OCI-LY1 (cell line): Measurements from ENCODE around the gene SRP19.
A peak's percentile ranks its signal among the peaks of the same experiment; 100 is the strongest.

ENCODE experiments used
- H2AFZ ChIP-seq: fragments of 200-600 bp; sonication (generic), shearing (Covaris generic); 2 replicates; pipeline ENCODE4 v1.6.0; 2014; ENCODE audit warnings: antibody characterized with exemption, mild to moderate bottlenecking, low read length
- H3F3A ChIP-seq: fragments of 200-600 bp; sonication (generic), shearing (Covaris generic); 2 replicates; pipeline ENCODE4 v1.6.0; 2014; ENCODE audit warnings: mild to moderate bottlenecking, antibody characterized with exemption, low read length, moderate library complexity; ENCODE audit not compliant: insufficient read depth
- H3K27ac ChIP-seq: fragments of 200-600 bp; sonication (generic); 2 replicates; pipeline ENCODE4 v1.5.1; 2014; ENCODE audit warnings: low read length, mixed run types, mild to moderate bottlenecking, low read depth; ENCODE audit not compliant: poor library complexity, severe bottlenecking
- H3K27me3 ChIP-seq: fragments of 200-600 bp; sonication (generic); 2 replicates; pipeline ENCODE4 v1.6.0; 2014; ENCODE audit warnings: antibody characterized with exemption, mild to moderate bottlenecking, low read length, moderate library complexity; ENCODE audit not compliant: insufficient read depth
- H3K36me3 ChIP-seq: fragments of 200-600 bp; sonication (generic); 2 replicates; pipeline ENCODE4 v1.6.1; 2014; ENCODE audit warnings: mild to moderate bottlenecking, antibody characterized with exemption, low read length, moderate library complexity, mixed read lengths; ENCODE audit not compliant: insufficient read depth
- H3K4me1 ChIP-seq: fragments of 200-600 bp; sonication (generic); 2 replicates; pipeline ENCODE4 v1.5.1; 2014; ENCODE audit warnings: mild to moderate bottlenecking, low read length, moderate library complexity; ENCODE audit not compliant: insufficient read depth, severe bottlenecking
- H3K4me2 ChIP-seq: fragments of 200-600 bp; sonication (generic), shearing (Covaris generic); 2 replicates; pipeline ENCODE4 v1.6.1; 2014; ENCODE audit warnings: low read length
- H3K4me3 ChIP-seq: fragments of 200-600 bp; sonication (generic); 2 replicates; pipeline ENCODE4 v1.5.1; 2014; ENCODE audit warnings: low read length, low read depth, mild to moderate bottlenecking, mixed read lengths; ENCODE audit not compliant: poor library complexity, severe bottlenecking
- H3K79me2 ChIP-seq: fragments of 200-600 bp; shearing (Covaris generic); 2 replicates; pipeline ENCODE4 v1.6.1; 2016; ENCODE audit warnings: mixed run types, low read length, mixed read lengths; ENCODE audit not compliant: insufficient read depth
- H3K9ac ChIP-seq: fragments of 200-600 bp; sonication (generic), shearing (Covaris generic); 2 replicates; pipeline ENCODE4 v1.6.1; 2014; ENCODE audit warnings: mild to moderate bottlenecking, low read length, mixed read lengths
- H3K9me2 ChIP-seq: fragments of 200-600 bp; sonication (generic), shearing (Covaris generic); 2 replicates; pipeline ENCODE4 v1.6.1; 2014; ENCODE audit warnings: low read depth, mild to moderate bottlenecking, low read length, mixed read lengths
- H3K9me3 ChIP-seq: fragments of 200-600 bp; shearing (Covaris generic); 2 replicates; pipeline ENCODE4 v1.6.1; 2014; ENCODE audit warnings: low read length, mixed read lengths
- H4K20me1 ChIP-seq: fragments of 200-600 bp; sonication (generic), shearing (Covaris generic); 2 replicates; pipeline ENCODE4 v1.6.0; 2016; ENCODE audit warnings: mild to moderate bottlenecking, low read length; ENCODE audit not compliant: insufficient read depth
- EZH2 ChIP-seq: fragments of 200-600 bp; sonication (generic), shearing (Covaris generic); IDR thresholded peaks from 2 replicates; pipeline ENCODE4 v1.8.0; 2017; ENCODE audit warnings: borderline replicate concordance, mixed run types, mild to moderate bottlenecking, antibody characterized with exemption, low read length, moderate library complexity, mixed read lengths
- TF ChIP-seq, protein P1 (sequence below): fragments of 200-600 bp; sonication (generic), shearing (Covaris generic); IDR thresholded peaks from 2 replicates; pipeline ENCODE4 v1.5.1; 2017; ENCODE audit warnings: mild to moderate bottlenecking, antibody characterized with exemption, low read length, moderate library complexity, mixed read lengths

SRP19 gene

DNA sequence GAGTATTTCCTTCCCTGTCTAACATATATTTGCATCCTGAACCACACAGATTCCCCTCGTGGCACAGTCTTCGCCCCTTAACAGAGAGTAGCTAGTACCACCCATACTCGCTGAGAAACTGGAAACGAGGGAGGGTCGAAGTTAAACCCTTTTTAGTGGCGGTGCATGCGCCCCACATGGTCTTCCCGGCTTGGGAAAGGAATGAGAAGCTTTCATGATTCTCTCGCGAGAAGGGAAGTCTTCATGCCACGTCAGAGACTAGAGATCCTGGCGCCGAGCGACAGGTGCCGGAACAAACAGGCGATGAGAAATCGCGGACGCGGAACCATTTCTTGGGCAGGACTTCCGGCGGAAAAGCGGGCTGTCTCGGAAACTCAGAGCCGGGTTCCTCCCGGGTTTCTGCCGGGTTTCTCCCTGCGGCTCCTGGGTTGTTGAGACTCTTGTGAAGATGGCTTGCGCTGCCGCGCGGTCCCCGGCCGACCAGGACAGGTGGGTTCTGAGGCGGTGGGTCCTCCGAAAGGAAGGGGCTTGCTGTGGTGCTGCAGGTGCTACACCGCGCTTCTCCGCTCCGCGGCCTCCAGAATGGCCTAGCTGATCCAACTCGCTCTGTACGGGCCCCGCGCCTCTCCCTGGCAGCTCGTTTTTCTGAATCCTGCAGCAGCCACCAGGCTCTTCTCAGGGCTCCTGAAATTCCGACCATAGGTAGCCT is at the start of gene SRP19:
Gene SRP19 (plus strand): TSS at position 359 of the 709 bp plus-strand sequence. CDS start 90 bp downstream, at position 449.
- Histone ChIP-seq H3F3A (no peaks in the 10 kb centered on the region), H3K27me3 (no peaks in the 10 kb centered on the region), H2AFZ (peak within 1 kb of the TSS; percentile 100), H3K9ac (peak within 1 kb of the TSS; percentile 80), H3K9me3 (no peaks in the 10 kb centered on the region), H3K27ac (peak within 1 kb of the TSS; percentile 59), H3K4me3 (peak within 1 kb of the TSS; percentile 76), H4K20me1 (no peaks in the 10 kb centered on the region), H3K79me2 (peaks cover 29% of the 10 kb centered on the region), H3K4me2 (peak within 1 kb of the TSS; percentile 99), H3K9me2 (no peaks in the 10 kb centered on the region), H3K4me1 (peaks cover 27% of the 10 kb centered on the region), H3K36me3 (peaks cover 39% of the 10 kb centered on the region)
- TF ChIP-seq, protein P1, sequence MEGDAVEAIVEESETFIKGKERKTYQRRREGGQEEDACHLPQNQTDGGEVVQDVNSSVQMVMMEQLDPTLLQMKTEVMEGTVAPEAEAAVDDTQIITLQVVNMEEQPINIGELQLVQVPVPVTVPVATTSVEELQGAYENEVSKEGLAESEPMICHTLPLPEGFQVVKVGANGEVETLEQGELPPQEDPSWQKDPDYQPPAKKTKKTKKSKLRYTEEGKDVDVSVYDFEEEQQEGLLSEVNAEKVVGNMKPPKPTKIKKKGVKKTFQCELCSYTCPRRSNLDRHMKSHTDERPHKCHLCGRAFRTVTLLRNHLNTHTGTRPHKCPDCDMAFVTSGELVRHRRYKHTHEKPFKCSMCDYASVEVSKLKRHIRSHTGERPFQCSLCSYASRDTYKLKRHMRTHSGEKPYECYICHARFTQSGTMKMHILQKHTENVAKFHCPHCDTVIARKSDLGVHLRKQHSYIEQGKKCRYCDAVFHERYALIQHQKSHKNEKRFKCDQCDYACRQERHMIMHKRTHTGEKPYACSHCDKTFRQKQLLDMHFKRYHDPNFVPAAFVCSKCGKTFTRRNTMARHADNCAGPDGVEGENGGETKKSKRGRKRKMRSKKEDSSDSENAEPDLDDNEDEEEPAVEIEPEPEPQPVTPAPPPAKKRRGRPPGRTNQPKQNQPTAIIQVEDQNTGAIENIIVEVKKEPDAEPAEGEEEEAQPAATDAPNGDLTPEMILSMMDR, result no peak
- TF ChIP-seq EZH2, result no peak

- no peaks in the 10 kb centered on the region for H4K20me1 ChIP-seq
- peaks cover 47% of the 10 kb centered on the region for H3K36me3 ChIP-seq
- H3K27ac ChIP-seq, result no peak overlapping the region
These were observed 48.5 kb upstream of the SRP19 start for GRCh38 chr5:112812549-112812948.

DNA sequence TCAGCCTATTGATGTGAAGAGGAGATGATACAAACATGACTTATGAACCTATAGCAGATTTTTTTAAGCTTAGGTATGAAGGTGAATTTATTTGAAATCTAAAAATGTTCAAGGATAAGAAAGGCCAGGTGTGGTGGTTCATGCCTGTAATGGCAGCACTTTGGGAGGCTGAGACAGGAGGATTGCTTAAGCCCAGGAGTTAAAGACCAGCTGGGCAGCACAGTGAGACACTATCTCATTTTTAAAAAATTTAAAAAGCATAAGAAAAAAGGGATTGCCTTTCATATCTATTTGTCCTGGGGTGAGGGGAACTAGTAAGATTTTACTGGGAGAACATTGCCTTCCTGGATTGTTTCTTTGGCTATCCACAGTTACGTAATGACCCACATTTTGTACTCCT is 40.8 kb upstream of the SRP19 start:
- H3K9me3 ChIP-seq, result no peaks in the 10 kb centered on the region
- H3K9me2 ChIP-seq, result no peaks in the 10 kb centered on the region
- H3K27me3 ChIP-seq, result no peaks in the 10 kb centered on the region
- H3K9ac ChIP-seq, result no peak overlapping the region
- no peaks in the 10 kb centered on the region for H3F3A ChIP-seq
- no peaks in the 10 kb centered on the region for H4K20me1 ChIP-seq
- H2AFZ ChIP-seq, result no peak overlapping the region
- H3K27ac ChIP-seq, result no peak overlapping the region
- peaks cover 46% of the 10 kb centered on the region for H3K36me3 ChIP-seq
- H3K4me3 ChIP-seq, result no peak overlapping the region
- TF ChIP-seq EZH2, result no peak
- TF ChIP-seq, protein P1, result no peak
- H3K79me2 ChIP-seq, result no peaks in the 10 kb centered on the region
- H3K4me1 ChIP-seq, result no peaks in the 10 kb centered on the region
- no peak overlapping the region for H3K4me2 ChIP-seq

More at GRCh38 chr5:112812549-112812948, 48.5 kb upstream of the SRP19 start:
- no peak overlapping the region for H3K4me2 ChIP-seq
- no peak overlapping the region for H2AFZ ChIP-seq
- peaks cover 5% of the 10 kb centered on the region for H3K4me1 ChIP-seq
- no peak overlapping the region for H3K4me3 ChIP-seq
- no peaks in the 10 kb centered on the region for H3F3A ChIP-seq
- no peaks in the 10 kb centered on the region for H3K27me3 ChIP-seq
- no peaks in the 10 kb centered on the region for H3K9me2 ChIP-seq
- no peaks in the 10 kb centered on the region for H3K79me2 ChIP-seq
- H3K9me3 ChIP-seq, result no peaks in the 10 kb centered on the region
- no peak overlapping the region for H3K9ac ChIP-seq
- TF ChIP-seq, protein P1, result no peak
- TF ChIP-seq EZH2, result no peak
